Activated CD8-positive, alpha-beta memory T cell treated with anti-CD3 and anti-CD28 coated beads, Interleukin-2, amount 50 U/mL, for 48 hours (primary cell): ENCODE data around the gene CAPRIN1.

Experiments used
- DNase-seq: peaks from one replicate; pipeline ENCODE4 v3.0.0-alpha.2; 2020

CAPRIN1 gene, protein sequence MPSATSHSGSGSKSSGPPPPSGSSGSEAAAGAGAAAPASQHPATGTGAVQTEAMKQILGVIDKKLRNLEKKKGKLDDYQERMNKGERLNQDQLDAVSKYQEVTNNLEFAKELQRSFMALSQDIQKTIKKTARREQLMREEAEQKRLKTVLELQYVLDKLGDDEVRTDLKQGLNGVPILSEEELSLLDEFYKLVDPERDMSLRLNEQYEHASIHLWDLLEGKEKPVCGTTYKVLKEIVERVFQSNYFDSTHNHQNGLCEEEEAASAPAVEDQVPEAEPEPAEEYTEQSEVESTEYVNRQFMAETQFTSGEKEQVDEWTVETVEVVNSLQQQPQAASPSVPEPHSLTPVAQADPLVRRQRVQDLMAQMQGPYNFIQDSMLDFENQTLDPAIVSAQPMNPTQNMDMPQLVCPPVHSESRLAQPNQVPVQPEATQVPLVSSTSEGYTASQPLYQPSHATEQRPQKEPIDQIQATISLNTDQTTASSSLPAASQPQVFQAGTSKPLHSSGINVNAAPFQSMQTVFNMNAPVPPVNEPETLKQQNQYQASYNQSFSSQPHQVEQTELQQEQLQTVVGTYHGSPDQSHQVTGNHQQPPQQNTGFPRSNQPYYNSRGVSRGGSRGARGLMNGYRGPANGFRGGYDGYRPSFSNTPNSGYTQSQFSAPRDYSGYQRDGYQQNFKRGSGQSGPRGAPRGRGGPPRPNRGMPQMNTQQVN

DNA sequence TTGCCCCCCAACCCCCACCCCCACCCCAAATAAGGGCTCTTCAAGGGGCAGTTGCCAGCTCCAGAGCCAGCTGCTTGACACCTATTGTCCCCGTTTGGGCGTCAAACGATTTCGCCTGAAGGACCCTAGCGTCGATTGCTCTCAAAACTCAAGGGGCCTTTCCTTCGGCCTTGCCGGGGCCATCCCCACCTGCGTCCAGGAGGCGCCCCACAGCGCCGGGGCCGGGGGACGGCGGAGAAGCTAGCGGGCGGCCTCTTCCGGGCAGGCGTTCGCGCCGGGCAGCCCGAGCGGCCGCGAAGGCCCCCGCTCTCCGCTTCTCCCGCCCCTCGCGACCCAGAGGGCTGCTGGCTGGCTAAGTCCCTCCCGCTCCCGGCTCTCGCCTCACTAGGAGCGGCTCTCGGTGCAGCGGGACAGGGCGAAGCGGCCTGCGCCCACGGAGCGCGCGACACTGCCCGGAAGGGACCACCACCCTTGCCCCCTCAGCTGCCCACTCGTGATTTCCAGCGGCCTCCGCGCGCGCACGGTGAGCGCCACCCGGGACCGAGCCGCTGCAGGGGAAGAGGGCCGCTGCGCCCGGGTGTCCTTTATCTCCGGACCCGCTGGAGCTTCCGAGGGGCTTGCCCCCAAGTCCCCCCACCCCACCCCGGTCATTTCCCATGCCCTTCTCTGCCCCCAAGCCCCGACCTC lies at the start of gene CAPRIN1:
TSS of gene CAPRIN1 (plus strand) at position 383 of the 687 bp plus-strand sequence. CDS start 690 bp downstream, outside the sequence.
- peak; percentile 91 for DNase-seq

DNA sequence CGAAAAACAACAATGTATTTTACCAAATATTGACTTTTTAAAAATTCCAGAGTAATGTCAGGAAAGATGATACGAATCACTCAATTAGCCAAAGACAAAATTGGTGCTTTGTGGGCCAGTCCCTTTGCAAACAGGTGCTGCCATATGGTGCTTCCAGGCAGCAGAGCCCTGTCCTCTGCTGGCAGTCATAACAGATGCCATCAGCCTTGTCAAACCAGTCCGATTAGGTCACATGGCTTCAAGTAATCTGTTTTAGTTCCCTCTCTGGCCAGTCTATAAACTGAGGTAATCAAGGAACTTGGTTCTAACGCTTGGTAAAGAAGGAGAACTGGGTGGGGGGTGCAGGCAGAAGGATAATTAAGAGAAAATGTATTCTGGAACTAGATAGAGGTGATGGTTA lies 49.1 kb upstream of the CAPRIN1 start:
- DNase-seq: no peak

DNA sequence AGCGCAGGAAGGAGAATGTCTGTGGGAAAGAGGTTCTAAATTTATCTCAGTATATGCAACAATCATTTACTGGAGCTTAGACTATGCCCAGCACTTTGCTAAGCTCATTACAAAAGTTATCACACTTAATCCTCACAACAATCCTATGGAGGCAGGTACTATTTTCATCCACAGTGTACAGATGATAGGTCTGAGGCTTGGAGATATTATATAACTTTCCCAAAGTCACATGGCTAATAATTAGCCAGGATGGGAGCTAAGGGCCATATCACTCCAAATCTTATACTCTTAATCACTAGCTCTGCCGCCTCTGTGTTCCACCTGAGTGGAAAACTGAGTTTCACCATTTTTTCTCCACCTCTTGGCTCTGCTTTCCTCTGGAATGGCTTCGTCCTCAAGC lies 47.3 kb upstream of the CAPRIN1 start:
- DNase-seq: no peak

DNA sequence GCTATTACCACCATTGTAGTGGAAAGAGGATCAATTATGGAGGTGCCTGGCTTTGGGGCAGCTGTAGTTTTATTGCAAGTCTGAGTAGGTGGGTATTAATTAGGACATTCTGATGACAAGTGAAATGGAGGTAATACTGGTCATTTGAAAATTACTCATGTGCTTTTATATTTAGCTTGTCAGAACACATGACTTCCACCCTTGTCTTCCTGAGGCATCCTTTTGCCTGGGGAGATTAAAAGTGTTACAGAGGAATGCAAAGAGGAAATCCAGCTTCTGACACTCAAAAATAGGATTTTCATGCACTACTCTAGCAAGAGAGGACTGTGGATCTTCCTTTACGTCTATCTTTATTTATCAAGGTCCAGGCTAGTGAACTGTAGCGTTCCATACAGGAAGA lies 44.7 kb upstream of the CAPRIN1 start:
- no peak for DNase-seq

DNA sequence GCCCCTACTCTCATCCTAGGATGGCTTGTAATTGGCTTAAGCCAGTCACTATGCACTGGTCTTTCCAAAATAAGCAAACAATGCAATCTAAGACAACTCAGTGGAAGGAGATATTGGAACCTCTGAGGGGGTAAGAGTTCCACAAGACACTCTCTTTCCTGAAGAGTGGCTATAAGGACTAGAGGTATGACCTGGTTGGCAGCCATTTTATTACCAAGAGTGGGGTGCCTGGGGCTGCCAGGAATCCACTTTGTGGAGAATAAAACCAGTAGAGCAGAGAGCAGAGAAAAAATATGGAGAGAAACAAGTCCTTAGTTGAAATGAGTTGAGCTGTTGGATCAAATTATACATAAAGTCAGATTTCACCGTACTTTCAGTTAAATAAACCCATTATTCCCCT lies 38.8 kb upstream of the CAPRIN1 start:
- no peak for DNase-seq

DNA sequence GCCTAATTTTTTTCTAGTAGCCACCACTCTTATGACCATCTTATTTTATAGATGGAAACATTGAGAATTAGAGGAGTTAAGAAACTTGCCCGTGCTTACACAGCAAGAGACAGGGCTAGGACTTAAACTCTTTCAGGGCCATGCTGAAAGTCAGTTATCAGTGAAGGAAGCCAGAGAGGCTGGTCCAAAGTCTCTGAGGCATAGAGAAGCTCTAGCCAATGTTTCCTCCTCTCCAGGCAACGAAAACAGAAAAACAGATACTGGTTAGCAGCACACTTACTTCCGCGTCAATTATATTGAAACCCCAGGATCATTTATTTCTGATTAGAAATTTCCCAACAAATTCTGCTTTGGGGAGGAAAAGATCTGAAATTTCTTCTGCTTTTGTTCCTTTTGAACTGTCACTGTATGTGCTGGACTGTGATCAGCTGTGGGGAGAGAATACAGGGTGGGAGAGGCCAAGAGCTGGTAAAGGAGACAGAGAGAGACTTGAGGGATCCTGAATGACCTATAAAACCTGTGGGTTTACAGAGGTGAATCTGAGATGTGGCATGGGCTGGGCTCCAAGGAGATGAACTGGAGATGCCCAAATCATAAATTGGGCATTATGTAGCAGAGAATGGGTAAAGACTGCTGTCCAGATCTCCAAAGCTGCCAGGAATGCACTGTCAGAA lies 37.5 kb upstream of the CAPRIN1 start:
- DNase-seq: no peak

DNA sequence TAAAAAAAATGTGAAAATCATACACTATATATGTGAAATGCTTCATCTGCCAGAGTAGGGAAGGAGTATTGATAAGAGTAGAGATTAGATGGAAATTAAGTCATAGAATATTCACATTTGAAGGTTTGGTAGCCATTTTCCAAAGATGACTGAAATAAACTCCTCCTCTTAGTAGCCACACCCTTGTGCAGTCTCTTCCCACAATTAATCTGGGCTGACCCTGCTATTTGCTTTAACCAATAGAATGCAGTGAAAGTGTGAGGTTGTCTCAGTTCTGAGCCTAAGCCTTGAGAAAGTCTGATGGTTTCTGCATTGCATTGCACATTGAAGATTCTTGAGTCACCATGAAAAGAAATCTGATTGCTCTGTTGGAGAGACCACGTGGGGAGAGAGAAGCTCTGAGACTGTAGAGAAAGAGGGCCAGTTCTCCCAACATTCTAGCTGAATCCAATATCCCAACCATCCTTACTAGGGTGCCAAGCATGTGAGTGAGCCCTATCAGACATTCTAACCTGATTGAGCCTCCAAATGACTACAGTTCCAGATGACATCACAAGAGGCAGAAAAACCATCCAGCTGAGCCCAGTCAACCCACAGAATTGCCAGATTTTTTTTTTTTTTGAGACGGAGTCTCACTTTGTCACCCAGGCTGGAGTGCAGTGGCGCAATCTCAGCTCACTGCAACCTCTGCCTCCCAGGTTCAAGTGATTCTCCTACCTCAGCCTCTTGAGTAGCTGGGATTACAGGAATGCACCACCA lies 29.4 kb upstream of the CAPRIN1 start:
- DNase-seq: no peak

DNA sequence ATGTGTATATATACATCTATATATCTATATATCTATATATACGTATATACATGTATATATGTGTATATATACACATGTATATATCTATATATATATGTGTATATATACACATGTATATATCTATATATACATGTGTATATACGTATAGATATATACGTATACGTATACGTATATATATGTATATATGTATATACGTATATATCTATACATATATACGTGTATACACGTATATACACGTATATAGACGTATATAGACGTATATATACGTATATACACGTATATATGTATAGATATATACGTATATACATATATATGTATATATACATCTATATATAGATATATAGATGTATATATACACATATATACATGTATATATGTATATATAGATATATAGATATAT lies 25.1 kb upstream of the CAPRIN1 start:
- no peak for DNase-seq

DNA sequence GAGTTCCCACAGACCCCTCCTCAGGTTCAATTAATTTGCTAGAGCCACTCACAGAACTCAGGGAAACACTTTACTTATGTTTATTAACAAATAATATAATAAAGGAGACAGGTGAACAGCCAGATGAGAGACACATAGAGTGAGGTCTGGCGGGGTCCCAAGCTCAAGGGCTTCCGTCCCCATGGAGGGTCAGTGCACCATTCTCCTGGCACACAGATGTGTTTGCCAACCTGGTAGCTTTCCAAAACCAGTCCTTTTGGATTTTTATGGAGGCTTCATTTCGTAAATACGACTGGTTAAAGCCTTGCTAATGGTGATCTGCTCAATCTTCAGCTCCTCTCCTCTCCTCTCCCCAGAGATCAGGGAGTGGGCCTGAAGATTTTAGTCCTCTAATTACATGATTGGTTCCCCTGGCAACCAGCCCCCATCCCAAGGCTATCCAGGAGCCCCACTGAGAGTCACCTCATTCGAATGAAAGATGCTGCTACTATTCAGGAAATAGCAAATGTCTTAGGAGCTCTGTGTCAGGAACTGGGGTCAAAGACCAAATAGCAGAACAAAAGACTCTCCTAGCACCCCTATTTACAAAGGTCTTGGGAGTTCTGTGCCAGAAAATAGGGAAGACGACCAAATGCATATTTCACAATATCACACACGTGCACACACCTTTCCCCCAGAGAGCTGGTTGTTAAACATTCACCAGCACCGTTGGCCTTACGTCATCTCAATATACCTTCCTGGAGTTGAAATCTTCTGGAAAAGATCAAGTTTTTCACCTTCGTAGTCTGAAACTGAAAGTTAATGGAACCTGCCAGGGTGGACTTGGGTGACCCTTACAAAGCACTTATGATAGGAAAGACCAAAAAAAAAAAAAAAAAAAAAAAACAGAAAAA lies 23.8 kb upstream of the CAPRIN1 start:
- DNase-seq: no peak

DNA sequence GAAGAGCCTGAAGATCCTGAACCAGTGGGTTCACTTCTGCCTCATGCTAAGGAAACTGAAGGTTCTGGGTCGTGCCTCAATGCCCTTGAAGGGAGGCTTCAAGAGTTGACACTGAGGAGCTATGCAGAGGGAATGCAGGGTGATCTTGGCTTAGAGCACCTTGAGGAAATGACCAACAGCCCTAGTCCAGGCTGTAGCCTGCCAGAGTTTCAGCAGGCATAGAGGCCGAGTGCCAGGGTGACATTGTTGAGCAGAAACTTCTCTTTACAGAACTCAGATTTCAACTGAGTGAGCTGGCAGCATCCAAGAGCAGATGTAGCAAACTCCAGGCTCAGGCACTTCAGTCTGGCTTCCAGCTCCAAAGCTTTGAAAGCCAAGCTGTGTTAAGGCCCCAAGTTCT lies 23.1 kb upstream of the CAPRIN1 start:
- DNase-seq: no peak

DNA sequence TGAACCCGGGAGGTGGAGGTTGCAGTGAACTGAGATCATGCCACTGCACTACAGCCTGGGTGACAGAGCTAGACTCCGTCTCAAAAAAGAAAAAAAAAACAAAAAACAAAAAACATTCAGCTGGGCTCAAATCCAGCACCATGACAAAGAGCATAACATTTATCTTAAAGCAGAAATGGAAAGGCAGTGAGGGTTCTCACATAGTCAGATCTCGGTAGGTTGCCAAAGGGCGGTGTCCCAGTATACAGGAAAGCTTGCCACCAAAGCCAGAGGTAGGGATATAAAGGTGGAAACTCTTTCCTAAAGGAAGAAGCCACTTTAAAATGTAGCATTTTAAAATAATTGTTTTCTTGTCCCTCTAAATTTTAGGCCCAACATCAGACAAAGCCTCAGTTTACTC lies 22.4 kb upstream of the CAPRIN1 start:
- DNase-seq: no peak

DNA sequence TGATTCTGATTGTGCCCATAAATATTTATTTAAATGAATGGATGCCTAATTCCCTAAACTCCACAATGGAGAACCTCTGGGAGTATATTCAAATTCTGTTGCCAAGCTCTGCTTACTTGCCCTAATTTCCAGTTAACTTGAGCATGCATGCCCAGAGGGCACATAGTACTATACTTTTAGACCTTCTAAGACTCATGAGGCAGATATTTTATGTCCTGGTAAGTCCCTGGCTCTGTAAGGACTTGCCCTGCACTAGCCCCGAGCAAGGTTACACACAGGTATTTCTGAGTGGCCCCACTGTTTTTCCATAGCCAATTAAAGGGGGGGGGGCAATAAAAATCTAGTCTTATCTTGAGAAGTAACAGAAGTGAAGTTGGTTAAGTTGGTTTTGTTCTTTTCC lies 21.1 kb upstream of the CAPRIN1 start:
- DNase-seq: no peak

DNA sequence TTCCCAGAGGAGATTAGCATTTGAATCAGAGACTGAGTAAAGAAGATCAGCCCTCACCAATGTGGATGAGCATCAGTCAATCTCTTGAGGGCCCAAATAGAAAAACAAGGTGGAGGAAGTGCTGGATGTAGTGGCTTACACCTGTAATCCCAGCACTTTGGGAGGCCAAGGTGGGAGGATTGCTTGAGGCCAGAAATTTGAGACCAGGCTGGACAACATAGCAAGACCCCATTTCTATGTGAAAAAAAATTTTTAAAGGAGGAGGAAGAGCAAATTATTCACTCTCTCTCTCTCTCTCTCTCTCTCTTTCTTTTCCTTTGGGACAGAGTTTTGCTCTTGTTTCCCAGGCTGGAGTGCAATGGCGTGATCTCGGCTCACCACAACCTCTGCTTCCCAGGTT lies 18.1 kb upstream of the CAPRIN1 start:
- no peak for DNase-seq

DNA sequence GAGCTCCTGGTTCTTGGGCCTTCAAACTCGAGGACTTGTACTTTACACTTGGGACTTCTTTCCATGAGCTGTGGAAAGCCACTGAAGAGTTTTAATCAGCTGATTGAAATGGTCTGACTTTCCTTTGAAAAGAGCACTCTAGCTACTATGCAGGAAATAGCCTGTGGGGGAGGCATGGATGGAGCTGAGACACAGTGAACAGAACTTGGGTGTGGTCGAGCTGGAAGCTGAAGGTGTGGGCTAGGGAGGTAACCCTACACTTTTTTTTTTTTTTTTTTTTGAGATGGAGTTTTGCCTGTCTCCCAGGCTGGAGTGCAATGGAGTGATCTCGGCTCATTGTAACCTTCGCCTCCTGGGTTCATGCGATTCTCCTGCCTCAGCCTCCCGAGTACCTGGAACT lies 17.5 kb upstream of the CAPRIN1 start:
- no peak for DNase-seq

DNA sequence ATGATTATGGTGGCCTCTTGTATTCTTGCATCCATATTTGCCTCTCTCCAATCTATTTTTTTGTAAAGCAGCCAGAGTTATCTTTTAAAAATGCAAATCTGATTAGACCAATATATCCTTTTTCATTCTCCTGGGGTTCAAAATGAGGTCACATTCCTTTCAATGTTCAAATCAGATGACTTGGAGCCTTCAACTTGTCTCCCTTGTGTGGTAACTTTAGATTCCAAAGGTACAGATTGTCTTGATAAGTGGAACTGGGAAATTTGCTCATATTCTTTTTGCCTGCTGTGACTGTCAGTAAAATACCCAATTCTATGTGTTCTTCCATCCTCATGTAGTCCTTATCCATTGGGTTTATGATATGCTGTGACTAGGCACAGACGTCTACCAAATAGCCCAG lies 15.1 kb upstream of the CAPRIN1 start:
- DNase-seq: no peak

DNA sequence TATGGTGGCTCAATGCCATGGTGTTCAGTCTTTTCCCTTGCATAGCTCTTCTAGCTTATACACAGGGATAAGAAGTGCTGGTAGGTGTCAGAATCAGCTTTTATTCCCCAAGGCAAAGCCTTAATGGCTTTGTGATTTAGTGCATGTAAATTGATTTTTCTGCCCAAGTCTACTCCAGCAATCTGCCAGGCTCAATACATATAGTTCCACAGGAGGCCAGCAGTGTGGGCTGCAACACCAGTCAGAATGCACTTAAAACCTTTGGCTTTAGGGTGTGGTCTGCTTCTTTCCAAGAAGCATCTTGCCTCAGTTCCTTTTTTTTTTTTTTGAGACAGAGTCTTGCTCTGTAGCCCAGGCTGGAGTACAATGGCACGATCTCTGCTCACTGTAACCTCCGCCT lies 14.5 kb upstream of the CAPRIN1 start:
- no peak for DNase-seq

DNA sequence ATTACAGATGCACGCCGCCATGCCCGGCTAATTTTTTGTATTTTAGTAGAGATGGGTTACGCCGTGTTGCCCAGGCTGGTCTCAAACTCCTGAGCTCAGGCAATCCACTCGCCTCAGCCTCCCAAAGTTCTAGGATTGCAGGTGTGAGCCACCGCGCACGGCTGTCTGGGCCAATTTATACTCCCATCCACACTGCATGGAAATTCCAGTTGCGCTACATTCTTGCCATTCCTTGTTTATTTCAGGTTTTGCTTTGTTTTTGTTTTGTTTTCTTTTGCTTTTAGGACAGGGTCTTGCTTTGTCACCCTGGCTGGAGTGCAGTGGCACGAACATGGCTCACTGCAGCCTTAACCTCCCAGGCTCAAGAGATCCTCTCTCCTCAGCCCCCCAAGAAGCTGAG lies 11.0 kb upstream of the CAPRIN1 start:
- no peak for DNase-seq

DNA sequence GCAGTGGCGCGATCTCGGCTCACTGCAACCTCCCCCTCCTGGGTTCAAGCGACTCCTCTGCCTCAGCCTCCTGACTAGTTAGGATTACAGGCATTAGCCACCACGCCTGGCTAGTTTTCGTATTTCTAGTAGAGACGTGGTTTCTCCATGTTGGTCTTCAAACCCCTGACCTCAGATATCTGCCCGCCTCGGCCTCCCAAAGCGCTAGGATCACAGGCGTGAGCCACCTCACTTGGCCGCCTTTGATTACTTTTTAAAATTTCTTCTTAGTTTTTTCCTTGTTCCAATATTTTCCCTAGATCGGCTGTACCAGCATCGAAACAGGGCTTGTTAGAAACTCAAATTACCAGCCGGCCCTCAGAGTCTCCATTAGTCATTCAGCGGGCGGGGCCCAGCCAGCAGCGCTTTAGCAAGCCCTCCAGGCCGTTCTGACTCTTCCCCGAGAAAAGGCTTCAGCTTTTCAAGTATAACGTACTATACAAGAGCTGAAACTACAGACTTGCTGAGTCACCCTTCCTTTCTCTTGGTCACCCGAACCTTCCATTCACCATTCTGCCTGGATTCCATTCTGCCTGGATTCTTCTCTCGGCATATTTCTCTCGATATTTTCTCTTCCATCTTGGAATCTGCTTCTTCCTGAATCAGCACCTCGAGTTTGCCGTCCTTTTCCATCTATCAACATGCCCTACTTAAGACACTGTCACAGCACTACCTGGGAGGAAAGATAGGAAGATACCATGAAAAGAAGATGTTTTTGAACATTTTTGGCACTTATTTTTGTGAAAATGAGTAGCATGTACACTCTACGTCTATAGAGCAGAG lies 6.7 kb upstream of the CAPRIN1 start:
- DNase-seq: peak; percentile 59

DNA sequence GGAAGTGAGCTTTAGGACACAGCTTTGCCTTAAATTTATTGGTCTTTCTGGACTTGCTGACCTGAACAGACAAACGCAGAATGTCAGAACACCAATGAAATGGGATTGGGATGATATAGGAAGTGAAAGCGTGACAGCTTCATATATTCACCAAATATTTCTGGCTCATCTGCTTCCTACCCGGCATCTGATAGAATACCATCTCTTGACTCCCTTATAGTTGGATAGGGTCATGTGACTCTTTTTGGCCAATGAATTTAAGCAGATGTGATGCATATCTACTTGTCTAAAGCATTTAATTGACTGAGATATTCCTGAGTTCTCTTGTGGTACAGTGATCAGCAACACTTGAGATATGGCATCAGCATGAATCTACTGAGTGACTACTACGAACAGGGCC lies 2.5 kb upstream of the CAPRIN1 start:
- no peak for DNase-seq

DNA sequence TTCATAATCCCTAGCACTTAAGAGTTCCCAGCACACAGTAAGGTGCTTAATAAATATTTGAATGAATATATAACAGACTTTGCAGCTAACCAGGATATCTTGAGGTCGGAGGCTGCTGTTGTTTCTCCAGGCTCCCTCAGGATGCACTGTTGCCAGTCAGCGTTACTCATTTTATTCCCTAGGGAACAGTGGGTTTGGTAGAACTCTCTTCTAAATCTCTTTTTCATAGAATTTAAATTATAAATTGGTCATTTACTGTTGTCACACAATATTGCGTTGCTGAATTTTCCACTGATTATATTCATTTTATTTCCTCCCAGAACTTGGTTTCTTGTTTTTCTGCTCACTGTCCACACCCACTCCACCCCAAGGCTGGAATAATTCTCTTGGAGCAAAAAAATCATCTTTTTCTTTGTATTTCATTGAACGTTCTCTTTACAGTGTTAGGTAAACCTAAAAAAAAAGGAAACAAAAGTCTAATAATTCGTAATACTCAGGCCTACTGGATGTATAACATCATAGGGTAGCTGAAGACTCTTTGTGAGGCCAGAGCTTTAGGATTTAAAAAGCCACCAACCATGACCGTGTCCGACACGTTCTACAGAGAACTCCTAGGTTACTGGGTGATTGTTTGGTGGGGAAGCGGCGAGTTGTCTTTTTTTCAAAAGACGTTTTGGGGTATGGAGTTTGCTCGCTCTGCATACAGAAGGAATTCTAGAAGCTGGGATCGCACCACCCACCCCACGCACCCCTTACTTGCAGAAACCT lies 766 bp upstream of the CAPRIN1 start:
- no peak for DNase-seq
